ENCODE measurements around the gene BCAS3. TPM values are rescaled to one million over a fixed set of nuclear protein-coding genes. Genes with fewer than 3 reads are reported as not detected.
"Not testable (repeated sequence)": the region's sequence is repeated elsewhere in the genome, so short reads cannot be mapped to it uniquely, and the experiment has no call there.

The BCAS3 gene
- total RNA-seq, 1 experiment from 2014 or later: 8.0 TPM

DNA sequence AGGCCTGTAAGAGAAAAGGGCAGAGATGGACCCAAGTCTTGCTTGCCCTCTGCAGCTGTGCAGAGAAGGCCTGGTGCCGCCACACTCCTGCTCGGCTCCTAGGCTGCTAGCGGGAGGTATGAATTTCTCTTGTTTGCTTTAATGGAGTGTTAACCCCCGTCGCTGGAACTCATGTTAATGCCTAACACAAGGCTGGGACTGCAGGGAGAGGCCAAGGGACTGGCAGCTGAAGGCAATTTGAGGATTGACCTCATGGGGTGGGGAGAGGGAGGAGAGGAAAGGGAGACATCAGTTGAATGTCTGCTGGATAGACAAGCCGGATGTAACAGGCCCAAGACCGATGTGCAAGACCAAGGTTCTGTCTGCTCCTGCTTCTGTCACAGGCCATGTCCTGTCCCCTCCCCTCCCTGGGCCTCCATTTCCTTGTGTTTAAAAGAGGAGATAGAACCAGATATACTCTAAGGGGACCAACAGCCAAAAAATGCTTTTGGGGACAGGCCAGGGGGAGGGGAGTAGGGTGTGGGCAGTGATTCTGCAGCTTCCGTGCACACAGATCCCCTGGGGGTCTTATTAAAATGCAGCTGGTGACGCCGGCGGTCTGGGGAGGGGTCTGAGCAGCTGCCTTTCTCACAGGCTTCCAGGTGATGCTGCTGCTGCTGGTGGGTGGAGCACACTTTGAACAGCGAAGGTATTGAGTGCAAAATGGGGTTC is 675.3 kb downstream of the BCAS3 start:
- DNase-seq (ENCODE audit: low read depth): no peak

DNA sequence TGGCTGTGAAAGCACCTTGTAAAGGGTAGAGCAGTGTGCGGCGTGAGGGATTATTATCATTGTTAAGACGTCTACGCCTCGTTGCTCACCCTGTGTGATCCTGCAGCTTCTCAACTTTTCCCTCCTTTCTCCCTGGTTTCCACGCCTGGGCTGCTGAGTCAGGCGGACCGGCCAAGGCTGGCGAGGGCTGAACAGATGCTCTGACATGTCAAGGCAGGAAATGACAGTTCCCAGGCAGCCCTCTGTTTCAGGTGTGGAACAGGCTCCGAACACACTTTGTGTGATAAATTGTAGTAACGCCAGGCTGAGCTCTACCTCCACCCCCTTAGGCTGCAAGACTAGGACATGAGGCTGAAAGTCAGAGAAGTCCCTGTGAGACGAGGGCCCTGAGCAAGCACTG is 676.0 kb downstream of the BCAS3 start:
- no peak for DNase-seq (ENCODE audit: low read depth)

DNA sequence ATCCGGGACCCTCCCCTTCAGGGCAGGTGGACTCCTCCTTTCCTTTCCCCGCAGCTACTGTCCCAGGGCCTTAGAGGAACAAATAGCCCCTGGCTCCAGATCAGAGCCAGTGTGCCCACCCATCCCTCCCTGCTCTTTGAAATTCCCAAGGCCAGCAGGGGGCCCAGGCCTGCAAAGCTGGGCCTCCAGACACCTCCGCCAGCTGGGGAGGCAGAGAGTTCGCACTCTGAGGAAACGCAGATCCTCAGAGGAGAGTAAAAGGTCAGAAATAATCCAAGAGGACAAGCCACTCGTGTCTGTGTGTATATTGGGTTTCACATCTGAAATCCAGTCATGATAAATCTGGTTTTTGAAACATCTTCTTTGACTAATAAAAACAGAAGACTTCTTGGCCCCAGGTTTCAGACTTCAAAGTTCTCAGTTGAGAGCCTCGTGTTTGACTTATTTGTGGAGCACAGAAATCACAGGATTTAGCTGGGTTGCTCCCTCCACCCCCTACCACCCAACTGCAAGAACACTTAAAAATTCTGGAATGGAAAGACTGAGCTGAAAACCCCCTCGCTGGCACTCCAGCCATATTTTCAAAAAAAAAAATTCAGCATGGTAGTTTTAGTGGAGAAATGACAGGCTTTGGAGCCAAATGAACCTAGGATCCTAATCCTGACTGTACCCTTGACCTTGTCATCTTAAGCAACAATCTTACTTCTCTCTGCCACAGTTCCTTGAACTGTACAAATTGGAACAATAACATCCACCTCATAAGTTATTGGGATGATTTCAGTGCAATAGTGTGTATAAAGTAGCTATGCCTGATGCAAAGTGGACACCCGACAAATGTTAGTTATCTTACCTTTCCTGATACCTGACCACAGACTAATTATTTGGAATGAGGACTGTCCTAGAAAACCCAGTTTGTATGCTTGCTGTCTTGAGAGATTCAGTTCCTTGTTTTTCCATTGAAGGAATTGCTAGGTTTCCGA is 677.5 kb downstream of the BCAS3 start:
- no peak for DNase-seq (ENCODE audit: low read depth)

DNA sequence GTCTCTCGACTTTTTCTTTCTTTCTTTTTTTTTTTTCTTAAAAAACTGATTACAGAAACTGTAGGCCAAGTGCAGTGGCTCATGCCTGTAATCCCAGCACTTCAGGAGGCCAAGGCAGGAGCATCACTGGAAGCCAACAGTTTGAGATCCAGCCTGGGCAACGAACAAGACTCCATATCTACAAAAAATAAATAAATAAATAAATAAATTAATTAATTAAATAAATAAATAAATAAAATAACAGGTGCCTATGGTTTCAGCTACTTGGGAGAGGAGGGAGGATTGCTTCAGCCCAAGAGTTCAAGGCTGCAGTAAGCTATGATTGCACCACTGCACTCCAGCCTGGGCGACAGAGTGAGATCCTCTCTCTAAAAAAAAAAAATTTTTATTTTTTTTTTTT is 679.4 kb downstream of the BCAS3 start:
- DNase-seq (ENCODE audit: low read depth): not testable (repeated sequence)

DNA sequence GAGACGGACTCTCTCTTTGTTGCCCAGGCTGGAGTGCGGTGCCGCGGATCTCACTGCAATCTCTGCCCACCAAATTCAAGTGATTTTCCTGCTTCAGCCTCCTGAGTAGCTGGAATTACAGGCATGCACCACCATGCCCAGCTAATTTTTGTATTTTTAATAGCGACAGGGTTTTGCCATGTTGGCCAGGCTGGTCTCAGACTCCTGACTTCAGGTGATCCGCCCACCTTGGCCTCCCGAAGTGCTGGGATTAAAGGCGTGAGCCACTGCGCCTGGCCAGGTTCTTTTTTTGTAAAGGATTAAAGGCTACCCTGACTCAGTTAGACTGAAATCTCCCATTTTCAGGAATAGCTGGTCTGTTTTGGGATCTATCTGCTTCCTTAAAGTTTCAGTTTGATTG is 681.9 kb downstream of the BCAS3 start:
- not testable (repeated sequence) for DNase-seq (ENCODE audit: low read depth)

DNA sequence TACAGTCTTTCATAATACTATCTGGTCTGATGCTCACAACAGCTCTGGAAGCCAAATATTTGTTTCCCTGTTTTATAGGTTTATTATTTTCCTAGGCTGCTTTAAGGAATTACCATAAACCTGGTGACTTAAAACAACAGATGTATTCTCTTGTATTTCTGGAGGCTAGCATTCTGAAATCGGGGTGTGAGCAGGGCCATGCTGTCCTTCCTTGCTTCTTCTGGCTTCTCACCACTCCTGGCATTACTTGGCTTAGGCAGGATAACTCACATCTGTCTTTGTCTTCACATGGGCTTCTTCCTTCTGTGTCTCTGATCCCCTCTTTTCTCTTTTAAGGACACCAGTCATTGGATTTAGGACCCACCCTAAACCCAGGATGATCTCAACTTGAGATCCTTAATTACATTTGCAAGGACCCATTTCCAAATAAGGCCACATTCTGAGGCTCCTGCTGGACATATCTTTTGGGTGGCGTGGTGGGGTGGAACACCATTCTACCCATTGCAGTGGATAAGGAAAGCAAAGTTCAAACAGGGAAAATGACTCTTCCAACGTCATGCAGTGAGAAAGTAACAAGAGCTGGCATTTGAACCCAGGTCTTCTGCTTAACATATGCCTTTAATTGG is 682.8 kb downstream of the BCAS3 start:
- no peak for DNase-seq (ENCODE audit: low read depth)

DNA sequence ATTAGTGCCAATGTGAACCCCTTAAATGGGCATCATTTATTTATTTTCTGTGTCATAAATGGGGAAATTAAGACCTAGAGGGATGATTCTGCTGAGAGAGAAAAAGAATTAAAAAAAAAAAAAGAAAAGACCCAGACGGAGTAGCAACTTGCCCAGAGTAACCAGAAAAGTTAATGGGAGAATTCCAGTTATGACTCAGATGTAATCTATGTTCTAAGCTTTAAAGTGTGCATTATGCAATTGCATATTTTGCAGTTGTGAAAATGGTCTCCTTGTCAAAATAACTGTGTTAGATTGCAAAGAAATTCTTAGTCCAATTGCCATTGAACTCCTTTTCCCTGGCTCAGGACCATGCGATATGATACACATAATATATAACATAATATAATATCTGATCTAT is 683.4 kb downstream of the BCAS3 start:
- peak; percentile 8 for DNase-seq (ENCODE audit: low read depth)

DNA sequence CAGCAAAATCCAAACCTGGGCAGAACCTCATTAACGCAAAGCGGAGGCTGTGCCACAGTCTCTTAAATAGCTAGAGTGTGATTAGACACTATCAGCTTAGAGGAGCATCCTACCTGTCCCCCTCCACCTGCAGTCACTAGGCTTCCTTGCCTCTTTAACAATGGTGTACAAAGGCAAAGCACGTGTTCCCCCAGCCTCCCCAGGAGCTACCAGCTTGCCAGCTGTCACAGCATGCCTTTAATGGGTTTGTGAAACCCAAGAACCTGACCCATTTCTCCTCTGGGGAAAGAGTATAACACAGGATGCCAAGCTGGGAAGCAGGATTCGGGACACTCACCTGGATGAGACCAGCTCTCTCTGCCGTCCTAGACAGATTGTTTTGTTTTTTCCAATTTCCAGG is 684.7 kb downstream of the BCAS3 start:
- no peak for DNase-seq (ENCODE audit: low read depth)

DNA sequence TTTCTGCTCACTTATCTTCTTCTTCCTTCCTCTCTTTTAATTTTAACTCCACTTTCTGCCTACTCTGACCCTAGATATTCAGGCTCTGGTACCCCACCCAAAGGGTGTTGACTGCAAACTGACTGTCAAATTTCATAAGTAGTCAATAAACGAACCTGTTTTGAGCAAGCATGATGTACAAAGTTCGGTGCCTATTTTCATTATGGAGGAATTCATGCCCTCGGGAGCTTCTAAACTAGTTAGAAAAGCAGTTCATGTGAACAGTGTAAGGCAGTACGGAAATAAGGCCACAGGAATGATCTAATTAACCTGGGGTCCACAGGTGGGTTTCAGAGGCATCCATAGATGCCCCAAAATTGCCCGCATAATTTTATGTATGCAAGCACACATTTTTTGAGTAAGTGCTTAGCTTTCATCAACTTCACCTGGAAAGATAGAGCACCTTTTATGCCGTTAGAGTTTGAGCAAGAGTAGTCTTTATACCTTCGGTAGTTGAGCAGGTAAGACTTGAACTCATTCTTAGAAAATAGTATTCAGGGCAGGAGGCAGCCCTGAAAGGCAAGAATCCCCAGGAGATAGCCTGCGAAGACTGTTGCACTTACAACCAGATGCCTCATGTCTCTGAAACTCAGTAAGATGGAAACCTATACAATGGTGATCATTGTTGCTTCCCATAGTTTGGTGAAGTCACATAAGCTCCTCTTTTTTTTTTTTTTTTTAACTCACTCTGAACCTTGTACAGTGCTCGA is 685.4 kb downstream of the BCAS3 start:
- DNase-seq (ENCODE audit: low read depth): no peak

DNA sequence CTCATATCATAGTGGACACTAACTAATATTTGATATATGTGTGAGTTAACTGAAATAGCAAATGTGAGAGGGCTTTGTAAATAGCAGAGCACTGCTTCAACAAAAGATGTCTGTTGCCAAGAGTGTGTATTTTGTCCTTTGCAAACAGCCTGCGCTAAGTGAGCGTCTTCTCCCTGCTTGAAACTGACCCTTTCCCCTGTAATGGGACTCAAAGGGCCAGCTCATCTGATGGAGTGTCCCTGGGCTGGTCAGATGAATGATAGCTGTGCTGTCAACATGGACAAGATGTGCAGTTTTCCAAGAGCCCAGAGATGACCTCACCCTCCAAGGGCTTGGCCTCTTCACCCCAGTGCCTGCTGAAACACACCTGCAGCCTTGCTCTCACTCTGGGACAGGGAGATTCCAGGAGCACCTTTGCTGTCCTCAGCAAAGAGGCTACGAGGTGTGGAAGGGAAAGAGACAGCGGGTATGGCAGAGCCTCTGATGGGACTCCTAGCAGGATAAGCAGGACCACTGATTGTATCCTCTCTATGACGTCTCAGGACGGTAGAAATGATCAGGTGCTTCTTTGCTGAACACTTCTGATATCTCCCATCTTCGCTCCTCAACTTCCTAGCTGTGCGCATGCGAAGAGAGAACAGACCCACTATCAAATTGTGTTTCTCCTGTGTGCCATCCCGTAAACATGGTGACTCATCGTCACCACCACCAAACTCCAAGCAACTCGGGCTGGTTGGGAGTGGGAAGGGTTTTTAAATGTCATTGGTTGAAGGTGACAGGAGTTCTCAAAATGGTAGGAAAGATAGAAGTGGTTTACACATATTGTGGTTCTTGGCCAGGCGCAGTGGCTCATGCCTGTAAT is 686.2 kb downstream of the BCAS3 start:
- no peak for DNase-seq (ENCODE audit: low read depth)

DNA sequence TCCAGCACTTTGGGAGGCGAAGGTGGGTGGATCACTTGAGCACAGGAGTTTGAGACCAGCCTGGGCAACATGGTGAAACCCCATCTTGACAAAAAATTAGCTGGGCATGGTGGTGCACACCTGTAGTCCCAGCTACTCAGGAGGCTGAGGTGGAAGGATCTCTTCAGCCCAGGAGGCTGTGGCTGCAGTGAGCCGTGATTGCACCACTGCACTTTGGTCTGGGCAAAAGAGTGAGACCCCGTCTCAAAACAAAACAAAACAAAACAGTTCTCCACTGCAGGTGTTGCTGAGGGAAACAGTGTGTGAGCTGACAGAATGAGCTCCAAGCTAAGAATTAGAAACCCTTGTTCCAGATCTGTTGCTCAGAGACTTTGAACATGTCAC is 686.8 kb downstream of the BCAS3 start:
- DNase-seq (ENCODE audit: low read depth): no peak

DNA sequence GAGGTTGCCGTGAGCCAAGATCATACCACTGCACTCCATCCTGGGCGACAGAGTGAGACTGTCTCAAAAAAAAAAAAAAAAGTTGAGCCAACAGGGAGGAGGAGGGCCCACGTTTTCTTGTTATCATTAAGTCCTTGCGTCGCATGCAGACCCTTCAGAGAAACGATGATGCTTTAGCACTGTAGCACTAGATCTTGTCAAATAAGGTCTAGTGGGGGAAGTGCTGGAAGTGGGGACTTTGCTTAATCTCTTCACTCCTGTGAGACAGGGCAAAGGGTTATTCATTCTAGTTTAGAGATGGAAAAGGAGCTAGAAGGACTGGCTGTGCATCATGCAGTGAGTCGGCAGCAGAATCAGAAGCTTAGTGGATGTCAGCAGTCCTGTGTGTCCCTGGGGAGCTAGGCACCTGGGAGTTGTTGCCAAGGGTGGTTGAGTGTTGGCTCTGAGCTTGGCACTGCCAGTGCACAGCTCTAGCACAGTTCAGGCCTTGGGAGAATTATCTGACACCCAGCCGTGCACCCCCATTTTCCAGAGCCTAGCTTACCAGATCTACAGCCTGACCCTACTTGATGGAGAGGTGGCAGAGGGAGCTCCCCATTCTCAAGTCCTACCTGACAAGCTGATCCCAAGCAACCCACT is 688.5 kb downstream of the BCAS3 start:
- DNase-seq (ENCODE audit: low read depth): no peak

DNA sequence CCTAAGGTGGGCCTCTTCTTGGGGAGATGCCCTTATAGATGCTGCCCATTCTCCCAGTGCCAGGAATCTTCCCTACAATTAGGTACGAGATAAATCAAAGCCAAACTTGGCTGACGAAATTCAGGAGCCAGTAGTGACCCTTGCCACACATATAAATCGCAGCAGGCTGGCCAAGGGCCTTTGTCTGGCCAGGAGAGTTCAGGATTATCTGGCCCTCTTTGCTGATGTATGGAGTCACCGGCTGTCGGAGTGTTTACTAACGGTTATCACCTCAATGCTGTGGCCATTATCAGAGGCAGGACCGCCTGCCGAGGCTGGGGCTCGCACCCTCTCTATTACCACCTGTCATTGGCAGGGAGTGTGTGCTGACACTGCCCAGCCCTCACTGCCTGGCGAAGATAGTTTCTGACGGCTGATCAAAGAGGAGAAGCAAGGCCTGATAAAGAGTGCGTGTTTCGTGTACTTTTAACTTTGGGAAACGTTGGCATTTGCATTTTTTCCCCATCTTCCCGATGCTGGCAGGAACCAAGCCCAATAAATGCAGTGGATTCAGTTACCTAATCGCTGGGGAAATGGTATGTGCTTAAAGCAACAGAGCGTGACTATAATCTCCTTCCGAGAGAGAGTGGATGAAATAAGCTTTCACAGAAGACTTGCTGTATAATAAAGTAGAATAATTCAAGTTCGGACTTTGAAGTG is 689.2 kb downstream of the BCAS3 start:
- DNase-seq (ENCODE audit: low read depth): no peak

DNA sequence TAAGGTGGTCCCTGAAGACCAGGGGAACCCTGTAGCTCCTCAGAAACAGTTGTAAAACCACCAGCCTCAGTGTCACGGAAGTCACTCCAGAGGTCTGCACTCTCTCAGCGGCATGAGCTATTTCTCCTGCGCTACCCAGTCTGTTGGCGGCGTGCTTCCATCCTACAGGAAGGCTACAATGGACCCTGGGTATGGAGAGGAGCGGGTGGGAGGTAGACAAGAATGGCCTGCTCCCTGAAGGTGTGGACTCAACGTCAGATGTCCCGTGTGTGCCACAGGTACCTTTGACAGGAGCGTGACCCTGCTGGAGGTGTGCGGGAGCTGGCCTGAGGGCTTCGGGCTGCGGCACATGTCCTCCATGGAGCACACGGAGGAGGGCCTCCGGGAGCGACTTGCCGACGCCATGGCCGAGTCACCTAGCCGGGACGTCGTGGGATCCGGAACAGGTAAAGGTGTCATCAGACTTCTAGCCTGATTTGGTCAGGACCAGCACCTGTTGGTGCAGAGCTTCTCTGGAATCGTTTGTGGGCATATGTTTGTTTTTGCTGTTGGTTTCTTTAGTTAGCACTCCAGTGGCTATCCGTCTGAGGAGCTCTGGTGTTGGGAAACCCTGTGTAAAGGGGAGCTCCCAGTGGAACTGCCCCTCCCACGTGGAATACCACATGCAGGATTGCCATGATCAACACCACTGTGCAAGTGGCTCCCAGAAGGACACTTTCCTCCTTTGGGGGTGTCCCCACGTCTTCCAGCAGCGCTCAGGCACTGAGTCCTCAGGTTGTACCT is 690.6 kb downstream of the BCAS3 start:
- DNase-seq (ENCODE audit: low read depth): no peak

DNA sequence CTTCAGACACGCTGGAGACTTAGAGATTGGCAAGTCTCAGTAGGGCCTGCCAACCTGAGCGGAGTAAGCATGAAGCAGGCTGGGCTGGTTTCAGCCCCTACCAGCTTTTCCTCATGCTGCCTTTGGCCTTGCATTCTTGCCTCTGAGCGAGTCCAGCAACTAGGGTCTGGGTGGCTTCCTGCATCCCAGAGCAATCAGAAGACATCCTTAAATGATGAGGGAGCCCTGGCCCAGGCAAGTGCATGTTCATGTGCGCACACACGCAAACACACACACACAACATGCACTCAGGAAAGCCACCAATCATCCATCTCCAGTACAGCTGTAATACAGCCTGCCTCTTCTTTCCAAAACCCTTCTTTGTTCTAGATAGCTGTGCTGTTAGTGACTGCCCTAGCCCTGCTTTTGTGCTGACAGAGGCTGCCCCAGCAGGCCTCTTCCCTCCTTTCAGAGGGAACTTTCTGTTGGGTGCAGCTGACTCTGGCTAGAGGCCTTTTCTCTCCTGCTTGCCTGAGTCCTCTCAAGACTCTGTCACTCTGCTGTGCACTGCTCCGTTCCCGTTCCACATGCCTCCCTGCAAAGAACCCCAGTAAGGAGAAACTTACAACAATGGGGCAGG is 691.3 kb downstream of the BCAS3 start:
- no peak for DNase-seq (ENCODE audit: low read depth)

DNA sequence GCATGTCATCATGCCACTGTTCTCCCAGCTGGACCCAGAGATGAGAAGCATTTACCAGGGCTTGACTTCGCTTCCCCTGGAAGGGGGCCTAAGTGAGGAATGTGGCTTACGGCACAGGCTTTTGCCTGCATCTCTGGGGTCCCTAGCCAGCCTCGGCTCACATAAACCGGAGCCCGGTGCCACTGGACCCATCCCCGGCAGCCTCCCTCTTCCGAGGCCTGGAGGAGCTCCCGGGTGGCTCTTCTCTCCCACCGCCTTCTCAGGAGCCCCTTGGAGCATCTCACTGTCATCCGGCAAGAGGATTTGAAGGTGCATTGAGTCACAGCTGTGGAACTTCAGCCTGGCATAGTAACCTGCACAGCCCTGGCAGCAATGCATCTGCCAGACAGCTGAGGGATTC is 692.1 kb downstream of the BCAS3 start:
- no peak for DNase-seq (ENCODE audit: low read depth)

DNA sequence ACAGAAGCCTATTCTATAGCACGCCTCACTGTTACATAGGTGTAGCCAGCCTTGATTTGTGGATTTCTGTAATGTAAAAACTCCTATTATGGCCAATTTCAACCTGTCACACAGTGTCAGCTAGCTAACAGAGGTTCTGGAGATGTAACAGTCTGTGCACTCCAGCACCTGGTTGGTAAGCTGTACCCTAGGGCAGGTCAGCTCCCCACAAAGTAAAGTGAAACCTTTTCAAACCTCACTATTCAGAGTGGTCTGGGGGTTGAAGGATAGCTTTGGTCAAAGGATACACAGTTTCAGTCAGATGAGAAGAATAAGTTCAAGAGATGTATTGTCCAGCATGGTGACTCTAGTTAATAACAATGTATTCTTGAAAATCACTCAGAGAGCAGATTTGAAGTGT is 693.5 kb downstream of the BCAS3 start:
- DNase-seq (ENCODE audit: low read depth): no peak

DNA sequence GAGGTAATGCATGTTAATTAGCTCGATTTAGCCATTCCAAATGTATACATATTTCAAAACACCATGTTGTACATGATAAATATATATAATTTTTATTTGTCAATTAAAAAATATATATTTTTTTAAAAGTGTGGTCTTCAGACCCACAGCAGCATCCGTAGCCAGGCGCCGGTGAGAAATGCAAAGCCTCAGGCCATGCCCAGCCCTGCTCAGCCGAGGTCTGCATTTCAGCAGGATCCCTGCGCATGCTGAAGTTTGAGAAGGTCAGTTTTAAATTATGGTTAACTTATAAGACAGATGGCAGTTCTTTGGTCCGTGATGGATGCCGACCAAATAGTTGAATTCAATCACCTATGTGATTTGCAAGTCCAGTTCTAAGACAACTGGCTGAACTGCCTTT is 694.0 kb downstream of the BCAS3 start:
- DNase-seq (ENCODE audit: low read depth): no peak

Data from HT1080 (cell line).